H1 (cell line): ENCODE data around the gene AFAP1L1. TPM values are rescaled to one million over a fixed set of nuclear protein-coding genes. Genes with fewer than 3 reads are reported as not detected.

Source experiments
- CTCF ChIA-PET: fragments of 300-600 bp; sonication (Branson Sonifier 250); formaldehyde crosslinking; loops from one replicate; lab custom pipeline; 2021; ENCODE audit not compliant: partially characterized antibody; lab: Charles Lee
- POLR2A ChIA-PET: fragments of 300-600 bp; sonication (Branson Sonifier 250); formaldehyde crosslinking; loops from one replicate; lab custom pipeline; 2021; ENCODE audit warnings: inconsistent platforms; ENCODE audit not compliant: partially characterized antibody; lab: Charles Lee
- DNase-seq, 2 experiments: peaks; one replicate each; pipeline versions ENCODE4 v3.0.0 to v3.0.0-alpha.2; 2010 to 2022; ENCODE audit warnings: low spot score in 2 of 2, low read depth in 1 of 2, mixed read lengths in 1 of 2
- FAIRE-seq: peaks from 2 replicates; lab custom pipeline; 2011; peaks lifted over from hg19 to GRCh38; lab: Jason Lieb, UNC
- H2AFZ ChIP-seq: 2 replicates; pipeline ENCODE4 v1.8.1; 2012; ENCODE audit warnings: low read length, inconsistent platforms
- H2AK5ac ChIP-seq: 2 replicates; pipeline ENCODE4 v1.6.1; 2013; ENCODE audit warnings: low read depth, low read length
- H2BK120ac ChIP-seq: replicated peaks from 2 replicates; pipeline ENCODE3; 2013; ENCODE audit warnings: low read depth, low read length, inconsistent platforms
- H2BK12ac ChIP-seq: 2 replicates; pipeline ENCODE4 v1.6.1; 2013; ENCODE audit warnings: low read depth, low read length
- H2BK15ac ChIP-seq: 2 replicates; pipeline ENCODE4 v1.6.1; 2013; ENCODE audit warnings: low read length
- H2BK20ac ChIP-seq: 2 replicates; pipeline ENCODE4 v1.6.1; 2013; ENCODE audit warnings: low read length
- H2BK5ac ChIP-seq: 2 replicates; pipeline ENCODE4 v1.6.1; 2013; ENCODE audit warnings: low read depth, low read length
- H3K14ac ChIP-seq: 2 replicates; pipeline ENCODE4 v1.6.1; 2013; ENCODE audit warnings: inconsistent platforms; ENCODE audit not compliant: insufficient read length
- H3K18ac ChIP-seq: 2 replicates; pipeline ENCODE4 v1.6.1; 2013; ENCODE audit warnings: low read length; ENCODE audit errors: extremely low read depth
- H3K23ac ChIP-seq: 2 replicates; pipeline ENCODE4 v1.6.1; 2013; ENCODE audit warnings: inconsistent platforms; ENCODE audit not compliant: insufficient read length
- H3K23me2 ChIP-seq: 2 replicates; pipeline ENCODE4 v1.6.1; 2013; ENCODE audit warnings: low read depth, low read length
- H3K27ac ChIP-seq: 2 replicates; pipeline ENCODE4 v1.6.1; 2011; ENCODE audit warnings: low read depth, low read length, inconsistent platforms
- H3K27me3 ChIP-seq, 4 experiments: replicated peaks in 1 of 4; 1 replicate in 1 of 4; 2 replicates in 3 of 4; pipeline versions ENCODE4 v1.6.1 to v1.8.1; 2011 to 2013; ENCODE audit warnings: low read length in 3 of 4, mild to moderate bottlenecking in 3 of 4, inconsistent platforms in 2 of 4, mixed read lengths in 2 of 4, moderate library complexity in 1 of 4; ENCODE audit not compliant: control insufficient read depth in 3 of 4, insufficient read depth in 3 of 4; ENCODE audit errors: extremely low read depth in 1 of 4
- H3K36me3 ChIP-seq, 4 experiments: 2 replicates each; pipeline versions ENCODE4 v1.6.1 to v1.8.1; 2011 to 2013; ENCODE audit warnings: mild to moderate bottlenecking in 4 of 4, low read length in 3 of 4, moderate library complexity in 2 of 4, control low read depth in 1 of 4, inconsistent platforms in 1 of 4; ENCODE audit not compliant: insufficient read depth in 4 of 4, control insufficient read depth in 2 of 4
- H3K4ac ChIP-seq: replicated peaks from 2 replicates; pipeline ENCODE3; 2013; ENCODE audit warnings: low read length, low read depth, mixed read lengths, inconsistent platforms; ENCODE audit not compliant: insufficient read length
- H3K4me1 ChIP-seq, 4 experiments: replicated peaks in 1 of 4; 1 replicate in 1 of 4; 2 replicates in 3 of 4; pipeline versions ENCODE4 v1.6.1 to v1.8.1; 2011 to 2013; ENCODE audit warnings: low read length in 3 of 4, inconsistent platforms in 2 of 4, mixed read lengths in 1 of 4; ENCODE audit not compliant: insufficient read depth in 4 of 4, control insufficient read depth in 3 of 4
- H3K4me2 ChIP-seq, 2 experiments: 2 replicates each; pipeline versions ENCODE4 v1.6.1 to v1.8.1; 2011 to 2013; ENCODE audit warnings: low read depth in 2 of 2, low read length in 2 of 2, control low read depth in 1 of 2, inconsistent platforms in 1 of 2, mild to moderate bottlenecking in 1 of 2; ENCODE audit not compliant: insufficient read depth in 1 of 2
- H3K4me3 ChIP-seq, 4 experiments: fragments of 200-600, 300-600 bp in 1 of 4; sonication (generic), shearing (Covaris generic), sonication (Bioruptor Twin) in 1 of 4; 2 replicates each; pipeline versions ENCODE4 v1.5.1 to v1.8.1; 2011 to 2016; ENCODE audit warnings: low read length in 4 of 4, low read depth in 3 of 4, control low read depth in 2 of 4, inconsistent platforms in 2 of 4, mild to moderate bottlenecking in 2 of 4, mixed read lengths in 1 of 4, moderate library complexity in 1 of 4; ENCODE audit not compliant: insufficient read depth in 2 of 4; ENCODE audit errors: extremely low read depth in 1 of 4
- H3K56ac ChIP-seq: replicated peaks from 2 replicates; pipeline ENCODE3; 2013; ENCODE audit warnings: low read depth, mild to moderate bottlenecking, mixed read lengths, low read length, inconsistent platforms; ENCODE audit not compliant: insufficient read length
- H3K79me1 ChIP-seq: 2 replicates; pipeline ENCODE4 v1.6.1; 2013; ENCODE audit warnings: low read depth, low read length, control low read depth
- H3K79me2 ChIP-seq, 2 experiments: 2 replicates each; pipeline versions ENCODE4 v1.6.1 to v1.8.1; 2012 to 2013; ENCODE audit warnings: low read length in 2 of 2, mild to moderate bottlenecking in 2 of 2, inconsistent platforms in 1 of 2; ENCODE audit not compliant: insufficient read depth in 2 of 2, control insufficient read depth in 1 of 2
- H3K9ac ChIP-seq, 4 experiments: replicated peaks in 1 of 4; 1 replicate in 1 of 4; 2 replicates in 3 of 4; pipeline versions ENCODE4 v1.6.1 to v1.8.1; 2011 to 2013; ENCODE audit warnings: low read depth in 3 of 4, low read length in 3 of 4, control low read depth in 2 of 4, mild to moderate bottlenecking in 2 of 4, moderate library complexity in 2 of 4, inconsistent platforms in 1 of 4; ENCODE audit errors: extremely low read depth in 1 of 4
- H3K9me3 ChIP-seq, 2 experiments: 2 replicates each; pipeline versions ENCODE4 v1.6.1 to v1.8.1; 2012 to 2013; ENCODE audit warnings: mild to moderate bottlenecking in 2 of 2, moderate library complexity in 2 of 2, control low read depth in 1 of 2, inconsistent platforms in 1 of 2, low read depth in 1 of 2, low read length in 1 of 2, mixed read lengths in 1 of 2; ENCODE audit not compliant: insufficient read depth in 2 of 2
- H4K20me1 ChIP-seq, 2 experiments: replicated peaks in 1 of 2; 2 replicates each; pipeline versions ENCODE3 to v1.8.1; 2011 to 2013; ENCODE audit warnings: inconsistent platforms in 2 of 2, low read length in 2 of 2, mild to moderate bottlenecking in 1 of 2; ENCODE audit not compliant: insufficient read depth in 2 of 2, control insufficient read depth in 1 of 2
- H4K5ac ChIP-seq: 2 replicates; pipeline ENCODE4 v1.6.1; 2013; ENCODE audit warnings: low read length, low read depth, mixed read lengths, inconsistent platforms; ENCODE audit not compliant: insufficient read length
- H4K8ac ChIP-seq: 2 replicates; pipeline ENCODE4 v1.8.0; 2013; ENCODE audit warnings: mild to moderate bottlenecking, moderate library complexity, low read length, inconsistent platforms; ENCODE audit not compliant: insufficient read depth; ENCODE audit errors: extremely low read depth
- H4K91ac ChIP-seq: replicated peaks from 2 replicates; pipeline ENCODE3; 2013; ENCODE audit warnings: low read length, mixed read lengths, inconsistent platforms; ENCODE audit not compliant: insufficient read length
- ASH2L ChIP-seq: fragments of 200-600, 300-600 bp; sonication (generic); IDR thresholded peaks from one replicate; pipeline ENCODE4 v1.7.1; 2017; ENCODE audit warnings: low read length
- BACH1 ChIP-seq: IDR thresholded peaks from 2 replicates; pipeline ENCODE4 v1.6.1; 2012; ENCODE audit warnings: low read length, improper control_type of control experiment
- HDAC2 ChIP-seq, 2 experiments: fragments of 300-600 bp in 1 of 2; sonication (generic) in 1 of 2; IDR thresholded peaks; 2 replicates each; pipeline ENCODE4 v1.6.1; 2011 to 2012; ENCODE audit warnings: low read depth in 2 of 2, low read length in 2 of 2, mild to moderate bottlenecking in 2 of 2, moderate library complexity in 2 of 2, borderline replicate concordance in 1 of 2, inconsistent platforms in 1 of 2
- JUN ChIP-seq: IDR thresholded peaks from 2 replicates; pipeline ENCODE4 v1.6.1; 2011; ENCODE audit warnings: low read depth, mild to moderate bottlenecking, improper control_type of control experiment, low read length
- POU5F1 ChIP-seq: IDR thresholded peaks from 2 replicates; pipeline ENCODE4 v1.6.1; 2011; ENCODE audit warnings: low read depth, mild to moderate bottlenecking, low read length, moderate library complexity
- SAP30 ChIP-seq: fragments of 300-600 bp; sonication (generic); IDR thresholded peaks from 2 replicates; pipeline ENCODE4 v1.7.1; 2012; ENCODE audit warnings: low read length, moderate library complexity, mild to moderate bottlenecking, inconsistent platforms; ENCODE audit not compliant: insufficient read depth, insufficient replicate concordance
- SP2 ChIP-seq: IDR thresholded peaks from 2 replicates; pipeline ENCODE4 v1.6.1; 2012; ENCODE audit warnings: mild to moderate bottlenecking, low read length, inconsistent platforms
- SP4 ChIP-seq: IDR thresholded peaks from 2 replicates; pipeline ENCODE4 v1.6.1; 2012; ENCODE audit warnings: low read length, inconsistent platforms
- TAF1 ChIP-seq: IDR thresholded peaks from 2 replicates; pipeline ENCODE4 v1.6.1; 2011; ENCODE audit warnings: mild to moderate bottlenecking, low read depth, low read length
- WGBS, 2 experiments: shearing (Covaris generic) in 1 of 2; methylation state at CpG; one replicate each; pipeline versions ENCODE4 v1.1.6 to v1.1.7; 2013 to 2015; ENCODE audit warnings: low lambda C conversion rate in 2 of 2, mixed read lengths in 2 of 2, inconsistent platforms in 1 of 2, low coverage in 1 of 2, missing lambda C conversion rate in 1 of 2; ENCODE audit not compliant: insufficient replicate concordance in 2 of 2, insufficient coverage in 1 of 2, insufficient read length in 1 of 2; ENCODE audit errors: extremely low coverage in 1 of 2, missing lambda C conversion rate in 1 of 2; 5-methylcytosine and 5-hydroxymethylcytosine counted together
- polyA plus RNA-seq, 7 experiments: library from polyadenylated mRNA; depleted of rRNA in 3 of 7; stranded (reverse) in 5 of 7; unstranded in 2 of 7; fragments of >200 nt in 5 of 7; fragments of 200-250 nt in 2 of 7; gene quantifications; 1 replicate in 5 of 7; 2 replicates in 1 of 7; 4 replicates in 1 of 7; pipeline versions ENCODE4 v1.2.1 to v1.2.3, GENCODE V29; 2011 to 2013; ENCODE audit warnings: missing spikeins in 2 of 7, mixed read lengths in 2 of 7
- total RNA-seq: library from RNA; stranded (reverse); fragmentation: NEBNext Ultra II Directional; extraction: Animal tissue kit (Norgen Biotek cat#: 25700); gene quantifications from 2 replicates; pipeline ENCODE4 v1.2.1, GENCODE V29; 2021
- TF ChIP-seq, protein P1 (sequence below): IDR thresholded peaks from 2 replicates; pipeline ENCODE4 v1.6.1; 2011; ENCODE audit warnings: low read length, improper control_type of control experiment

Gene AFAP1L1
- total and polyA plus RNA-seq, 2 of the 8 experiments (the other 6 are each of a cell fraction or from before 2014, with no cell fraction given): 0.79 to 4.7 TPM

- CTCF ChIA-PET: interaction anchor here (0.7 to 2.2 kb wide), 6 partner anchors 16 to 222 kb away, joined by 3 to 7 read pairs (median 4); partner anchors contain the start of gene PCYOX1L
- no peaks in the 10 kb centered on the region for H3K9me3 ChIP-seq
- H3K27me3 ChIP-seq: no peaks in the 10 kb centered on the region
These were observed 69.3 kb downstream of the AFAP1L1 start for GRCh38 chr5:149340920-149341319.

More at GRCh38 chr5:149340920-149341319, 69.3 kb downstream of the AFAP1L1 start:
- H2BK120ac ChIP-seq: no peak overlapping the region
- no peaks in the 10 kb centered on the region for H3K79me1 ChIP-seq
- POLR2A ChIA-PET: interaction anchor here (1.3 to 3.0 kb wide), 2 partner anchors 13 to 15 kb away, joined by 3 to 12 read pairs; no protein-coding TSS in a partner anchor
- DNase-seq (no peak), FAIRE-seq (no peak)
- H3K4me2 ChIP-seq: no peak overlapping the region
- H3K36me3 ChIP-seq: no peaks in the 10 kb centered on the region
- no peak overlapping the region for H3K18ac ChIP-seq
- H2AK5ac ChIP-seq: no peak overlapping the region
- no peak overlapping the region for H3K56ac ChIP-seq
- no peak overlapping the region for H3K14ac ChIP-seq
- TF ChIP-seq TAF1 (no peak), ASH2L (no peak), BACH1 (no peak), JUN (no peak), SP2 (no peak), POU5F1 (no peak), SAP30 (no peak), HDAC2 (IDR thresholded peaks at IDR 0.05; ENCODE audit: borderline replicate concordance in 1 of 2, low read depth in 2 of 2, low read length in 2 of 2) (no peak), SP4 (no peak)
- TF ChIP-seq, protein P1, sequence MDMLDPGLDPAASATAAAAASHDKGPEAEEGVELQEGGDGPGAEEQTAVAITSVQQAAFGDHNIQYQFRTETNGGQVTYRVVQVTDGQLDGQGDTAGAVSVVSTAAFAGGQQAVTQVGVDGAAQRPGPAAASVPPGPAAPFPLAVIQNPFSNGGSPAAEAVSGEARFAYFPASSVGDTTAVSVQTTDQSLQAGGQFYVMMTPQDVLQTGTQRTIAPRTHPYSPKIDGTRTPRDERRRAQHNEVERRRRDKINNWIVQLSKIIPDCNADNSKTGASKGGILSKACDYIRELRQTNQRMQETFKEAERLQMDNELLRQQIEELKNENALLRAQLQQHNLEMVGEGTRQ: no peak
- H4K8ac ChIP-seq: no peak overlapping the region
- H2BK12ac ChIP-seq: no peak overlapping the region
- no peak overlapping the region for H2BK15ac ChIP-seq
- H3K23ac ChIP-seq: no peak overlapping the region
- H3K9ac ChIP-seq: no peak overlapping the region
- H4K5ac ChIP-seq: no peak overlapping the region
- no peak overlapping the region for H3K27ac ChIP-seq
- H2AFZ ChIP-seq: no peak overlapping the region
- H3K23me2 ChIP-seq: peaks cover 9% of the 10 kb centered on the region
- H3K4me1 ChIP-seq: peaks cover 0 to 1% (median 0%) of the 10 kb centered on the region in 4 experiments; a peak in 1 of 7 replicates
- peaks cover 0 to 4% of the 10 kb centered on the region in 2 experiments; a peak in 2 of 4 replicates for H3K79me2 ChIP-seq
- no peaks in the 10 kb centered on the region for H4K20me1 ChIP-seq
- 77% methylated on average over 1 of the region's 1 CpG; no CpG with 5 or more reads in 1 of the 2 experiments for WGBS, 2 experiments
- no peak overlapping the region for H3K4me3 ChIP-seq
- H3K4ac ChIP-seq: no peak overlapping the region
- no peak overlapping the region for H2BK20ac ChIP-seq
- no peak overlapping the region for H4K91ac ChIP-seq
- H2BK5ac ChIP-seq: no peak overlapping the region
